Keratinocyte (primary cell): Measurements from ENCODE around the gene FDPS. TPM values are rescaled to one million over a fixed set of nuclear protein-coding genes. Genes with fewer than 3 reads are reported as not detected.
"Not testable (repeated sequence)": the region's sequence is repeated elsewhere in the genome, so short reads cannot be mapped to it uniquely, and the experiment has no call there.

Source experiments
- DNase-seq: peaks from one replicate; pipeline ENCODE4 v3.0.0-alpha.2; 2011; ENCODE audit warnings: low read depth, missing footprints, low spot score
- FAIRE-seq: peaks from 2 replicates; lab custom pipeline; 2011; peaks lifted over from hg19 to GRCh38; lab: Jason Lieb, UNC
- H2AFZ ChIP-seq: 2 replicates; pipeline ENCODE4 v1.6.0; 2012; ENCODE audit warnings: low read length, control low read depth, inconsistent platforms; ENCODE audit not compliant: control insufficient read depth
- H3K27ac ChIP-seq: 2 replicates; pipeline ENCODE4 v1.5.1; 2011; ENCODE audit warnings: low read length; ENCODE audit not compliant: control insufficient read depth, insufficient read depth
- H3K27me3 ChIP-seq: 3 replicates; pipeline ENCODE4 v1.6.0; 2011; ENCODE audit warnings: low read length; ENCODE audit not compliant: control insufficient read depth, insufficient read depth; ENCODE audit errors: extremely low read depth
- H3K36me3 ChIP-seq, 2 experiments: 2 replicates in 1 of 2; 3 replicates in 1 of 2; pipeline ENCODE4 v1.5.1; 2011; ENCODE audit warnings: low read length in 2 of 2, mild to moderate bottlenecking in 1 of 2; ENCODE audit not compliant: control insufficient read depth in 2 of 2, insufficient read depth in 2 of 2; ENCODE audit errors: extremely low read depth in 1 of 2
- H3K4me1 ChIP-seq: 3 replicates; pipeline ENCODE4 v1.5.1; 2011; ENCODE audit warnings: low read length; ENCODE audit not compliant: control insufficient read depth, insufficient read depth; ENCODE audit errors: extremely low read depth
- H3K4me2 ChIP-seq: 3 replicates; pipeline ENCODE4 v1.6.0; 2011; ENCODE audit warnings: low read depth, low read length; ENCODE audit not compliant: control insufficient read depth, insufficient read depth; ENCODE audit errors: extremely low read depth
- H3K4me3 ChIP-seq, 3 experiments: fragments of 200-600 bp in 1 of 3; sonication (generic) in 1 of 3; 2 replicates in 2 of 3; 3 replicates in 1 of 3; pipeline ENCODE4 v1.5.1; 2011 to 2016; ENCODE audit warnings: low read length in 3 of 3, mild to moderate bottlenecking in 3 of 3, control low read depth in 2 of 3, inconsistent platforms in 1 of 3, low read depth in 1 of 3, mixed read lengths in 1 of 3, mixed run types in 1 of 3, moderate library complexity in 1 of 3; ENCODE audit not compliant: control insufficient read depth in 2 of 3, insufficient read depth in 2 of 3; ENCODE audit errors: extremely low read depth in 1 of 3
- H3K79me2 ChIP-seq: 2 replicates; pipeline ENCODE4 v1.6.0; 2012; ENCODE audit warnings: low read length; ENCODE audit not compliant: control insufficient read depth, insufficient read depth
- H3K9ac ChIP-seq: 3 replicates; pipeline ENCODE4 v1.6.0; 2011; ENCODE audit warnings: low read length; ENCODE audit not compliant: control insufficient read depth, insufficient read depth; ENCODE audit errors: extremely low read depth
- H3K9me1 ChIP-seq: 3 replicates; pipeline ENCODE4 v1.6.0; 2011; ENCODE audit warnings: low read length; ENCODE audit not compliant: control insufficient read depth, insufficient read depth; ENCODE audit errors: extremely low read depth
- H3K9me3 ChIP-seq: 2 replicates; pipeline ENCODE4 v1.5.1; 2012; ENCODE audit warnings: low read depth, low read length; ENCODE audit not compliant: control insufficient read depth
- H4K20me1 ChIP-seq: 3 replicates; pipeline ENCODE4 v1.6.0; 2011; ENCODE audit warnings: low read length; ENCODE audit not compliant: control insufficient read depth, insufficient read depth; ENCODE audit errors: extremely low read depth
- EZH2 ChIP-seq: IDR thresholded peaks from one replicate; pipeline ENCODE4 v1.6.1; 2012; ENCODE audit warnings: inconsistent platforms, mild to moderate bottlenecking, low read length, moderate library complexity
- dilution Hi-C: fragments of 300-500 bp; cut with MboI; formaldehyde crosslinking; loops from one replicate; pipeline ENCODE4 v1.7.0; 2020; ENCODE audit warnings: low sequenced_read_pairs; ENCODE audit not compliant: extremely low pct_ligation_motif_present
- polyA plus RNA-seq, 5 experiments: library from polyadenylated mRNA; depleted of rRNA in 3 of 5; stranded (reverse) in 3 of 5; stranded (forward) in 1 of 5; unstranded in 1 of 5; fragments of >200 nt; gene quantifications; 1 replicate in 1 of 5; 2 replicates in 3 of 5; 3 replicates in 1 of 5; pipeline versions ENCODE4 v1.2.1 to v1.2.3, GENCODE V29; 2011 to 2012; ENCODE audit warnings: missing spikeins in 2 of 5, low read depth in 1 of 5, low replicate concordance in 1 of 5
- TF ChIP-seq, protein P1 (sequence below), 3 experiments: IDR thresholded peaks in 1 of 3; conservative IDR thresholded peaks in 1 of 3; optimal IDR thresholded peaks in 1 of 3; 2 replicates in 2 of 3; 3 replicates in 1 of 3; pipeline versions ENCODE3 to v1.5.1; 2011; ENCODE audit warnings: low read length in 3 of 3, mild to moderate bottlenecking in 3 of 3, moderate library complexity in 2 of 3, control low read depth in 1 of 3, inconsistent platforms in 1 of 3; ENCODE audit not compliant: insufficient read depth in 2 of 3; ENCODE audit errors: extremely low read depth in 1 of 3

Gene FDPS
- polyA plus RNA-seq, 1 donor (not counting 4 experiments of a cell fraction or from before 2014, with no cell fraction given), result 821 TPM

GRCh38 chr1:155327981-155328380 lies 19.3 kb downstream of the FDPS start:
- TF ChIP-seq, protein P1, sequence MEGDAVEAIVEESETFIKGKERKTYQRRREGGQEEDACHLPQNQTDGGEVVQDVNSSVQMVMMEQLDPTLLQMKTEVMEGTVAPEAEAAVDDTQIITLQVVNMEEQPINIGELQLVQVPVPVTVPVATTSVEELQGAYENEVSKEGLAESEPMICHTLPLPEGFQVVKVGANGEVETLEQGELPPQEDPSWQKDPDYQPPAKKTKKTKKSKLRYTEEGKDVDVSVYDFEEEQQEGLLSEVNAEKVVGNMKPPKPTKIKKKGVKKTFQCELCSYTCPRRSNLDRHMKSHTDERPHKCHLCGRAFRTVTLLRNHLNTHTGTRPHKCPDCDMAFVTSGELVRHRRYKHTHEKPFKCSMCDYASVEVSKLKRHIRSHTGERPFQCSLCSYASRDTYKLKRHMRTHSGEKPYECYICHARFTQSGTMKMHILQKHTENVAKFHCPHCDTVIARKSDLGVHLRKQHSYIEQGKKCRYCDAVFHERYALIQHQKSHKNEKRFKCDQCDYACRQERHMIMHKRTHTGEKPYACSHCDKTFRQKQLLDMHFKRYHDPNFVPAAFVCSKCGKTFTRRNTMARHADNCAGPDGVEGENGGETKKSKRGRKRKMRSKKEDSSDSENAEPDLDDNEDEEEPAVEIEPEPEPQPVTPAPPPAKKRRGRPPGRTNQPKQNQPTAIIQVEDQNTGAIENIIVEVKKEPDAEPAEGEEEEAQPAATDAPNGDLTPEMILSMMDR (optimal IDR thresholded peaks at IDR 0.05 in 1 of 3, IDR thresholded peaks at IDR 0.05 in 1 of 3, conservative IDR thresholded peaks at IDR 0.05 in 1 of 3; ENCODE audit: extremely low read depth in 1 of 3, insufficient read depth in 2 of 3, low read length in 3 of 3), result no peak
- TF ChIP-seq EZH2, result no peak
- Histone ChIP-seq H3K79me2 (peaks cover 16% of the 10 kb centered on the region), H3K36me3 (peaks cover 21 to 26% of the 10 kb centered on the region in 2 experiments), H3K4me2 (no peak overlapping the region), H4K20me1 (no peaks in the 10 kb centered on the region), H3K9ac (no peak overlapping the region), H3K4me1 (peaks cover 8% of the 10 kb centered on the region), H3K27me3 (no peaks in the 10 kb centered on the region), H3K27ac (no peak overlapping the region), H2AFZ (no peak overlapping the region), H3K4me3 (no peak overlapping the region), H3K9me3 (no peaks in the 10 kb centered on the region), H3K9me1 (no peaks in the 10 kb centered on the region)
- no peak for DNase-seq
- no peak for FAIRE-seq
- dilution Hi-C loops, result no loop called here

DNA sequence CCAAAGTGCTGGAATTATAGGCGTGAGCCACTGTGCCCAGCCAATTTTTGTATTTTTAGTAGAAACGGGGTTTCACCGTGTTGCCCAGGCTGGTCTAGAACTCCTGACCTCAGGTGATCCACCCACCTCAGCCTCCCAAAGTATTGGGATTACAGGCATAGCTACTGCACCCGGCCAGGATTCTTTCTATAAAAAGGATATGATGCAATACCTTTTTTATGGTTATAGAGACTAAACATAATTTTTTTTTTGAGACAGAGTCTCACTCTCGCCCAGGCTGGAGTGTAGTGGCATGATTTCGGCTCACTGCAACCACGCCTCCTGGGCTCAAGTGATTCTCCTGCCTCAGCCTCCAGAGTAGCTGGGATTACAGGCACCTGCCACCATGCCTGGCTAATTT lies 20.2 kb downstream of the FDPS start:
- H4K20me1 ChIP-seq, dilution Hi-C loops, DNase-seq, H3K27me3 ChIP-seq, H3K9me1 ChIP-seq, FAIRE-seq, H3K4me2 ChIP-seq, H3K4me1 ChIP-seq, H2AFZ ChIP-seq, H3K9ac ChIP-seq, H3K27ac ChIP-seq, H3K4me3 ChIP-seq, H3K9me3 ChIP-seq: not testable (repeated sequence)
- peaks cover 16% of the 10 kb centered on the region for H3K79me2 ChIP-seq
- H3K36me3 ChIP-seq, result peaks cover 21 to 26% of the 10 kb centered on the region in 2 experiments

- dilution Hi-C loops, result no loop called here
- Histone ChIP-seq H3K27ac (no peak overlapping the region), H4K20me1 (no peaks in the 10 kb centered on the region), H3K9me3 (no peaks in the 10 kb centered on the region), H3K4me2 (no peak overlapping the region), H3K36me3 (peaks cover 23 to 26% of the 10 kb centered on the region in 2 experiments), H3K4me1 (peaks cover 8% of the 10 kb centered on the region), H3K4me3 (no peak overlapping the region), H3K27me3 (no peaks in the 10 kb centered on the region), H3K9me1 (no peaks in the 10 kb centered on the region), H3K79me2 (peaks cover 11% of the 10 kb centered on the region), H3K9ac (no peak overlapping the region), H2AFZ (no peak overlapping the region)
- no peak for DNase-seq
- TF ChIP-seq, protein P1 (optimal IDR thresholded peaks at IDR 0.05 in 1 of 3, IDR thresholded peaks at IDR 0.05 in 1 of 3, conservative IDR thresholded peaks at IDR 0.05 in 1 of 3; ENCODE audit: extremely low read depth in 1 of 3, insufficient read depth in 2 of 3, low read length in 3 of 3), result no peak
- TF ChIP-seq EZH2, result no peak
- FAIRE-seq, result no peak
Measured at GRCh38 chr1:155329980-155330598, 21.4 kb downstream of the FDPS start.
